ENCODE data around the gene FAR2. TPM values are rescaled to one million over a fixed set of nuclear protein-coding genes. Genes with fewer than 3 reads are reported as not detected.

FAR2 gene
- total RNA-seq, 4 donors from 2014 or later = 0.38 to 8.2 (median 2.6) TPM

DNA sequence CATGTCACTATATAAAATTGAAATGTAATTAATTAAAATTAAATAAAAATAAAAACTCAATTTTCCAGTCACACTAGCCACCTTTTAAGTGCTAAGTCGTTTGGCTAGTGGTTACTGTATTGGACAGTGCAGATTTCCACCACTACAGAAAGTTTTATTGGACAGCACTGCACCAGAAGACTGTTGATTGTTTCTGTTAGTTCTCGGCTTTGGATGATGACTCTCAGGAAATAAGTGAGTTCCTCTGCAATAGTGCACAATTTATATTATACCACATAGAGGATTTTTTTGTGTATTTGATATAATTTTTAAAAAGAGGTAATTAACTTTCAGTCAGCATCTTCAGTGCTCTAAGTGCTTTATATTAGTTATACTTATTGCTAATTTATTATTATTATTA, 52.7 kb downstream of the FAR2 start:
- Histone ChIP-seq H3K9me3 (no peaks in the 10 kb centered on the region), H3K36me3 (no peaks in the 10 kb centered on the region), H3K4me3 (no peak overlapping the region), H3K4me1 (no peaks in the 10 kb centered on the region), H3K27me3 (no peaks in the 10 kb centered on the region), H3K27ac (no peak overlapping the region)
- WGBS, 2 donors = 55 to 72% methylated on average over 2 of the region's 2 CpGs
- no peak for TF ChIP-seq POLR2A (IDR thresholded peaks at IDR 0.05)
- TF ChIP-seq, protein P1, sequence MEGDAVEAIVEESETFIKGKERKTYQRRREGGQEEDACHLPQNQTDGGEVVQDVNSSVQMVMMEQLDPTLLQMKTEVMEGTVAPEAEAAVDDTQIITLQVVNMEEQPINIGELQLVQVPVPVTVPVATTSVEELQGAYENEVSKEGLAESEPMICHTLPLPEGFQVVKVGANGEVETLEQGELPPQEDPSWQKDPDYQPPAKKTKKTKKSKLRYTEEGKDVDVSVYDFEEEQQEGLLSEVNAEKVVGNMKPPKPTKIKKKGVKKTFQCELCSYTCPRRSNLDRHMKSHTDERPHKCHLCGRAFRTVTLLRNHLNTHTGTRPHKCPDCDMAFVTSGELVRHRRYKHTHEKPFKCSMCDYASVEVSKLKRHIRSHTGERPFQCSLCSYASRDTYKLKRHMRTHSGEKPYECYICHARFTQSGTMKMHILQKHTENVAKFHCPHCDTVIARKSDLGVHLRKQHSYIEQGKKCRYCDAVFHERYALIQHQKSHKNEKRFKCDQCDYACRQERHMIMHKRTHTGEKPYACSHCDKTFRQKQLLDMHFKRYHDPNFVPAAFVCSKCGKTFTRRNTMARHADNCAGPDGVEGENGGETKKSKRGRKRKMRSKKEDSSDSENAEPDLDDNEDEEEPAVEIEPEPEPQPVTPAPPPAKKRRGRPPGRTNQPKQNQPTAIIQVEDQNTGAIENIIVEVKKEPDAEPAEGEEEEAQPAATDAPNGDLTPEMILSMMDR (IDR thresholded peaks at IDR 0.05) = no peak
- intact Hi-C loops (cut with DNase I) = no loop called here
- DNase-seq = no peak

DNA sequence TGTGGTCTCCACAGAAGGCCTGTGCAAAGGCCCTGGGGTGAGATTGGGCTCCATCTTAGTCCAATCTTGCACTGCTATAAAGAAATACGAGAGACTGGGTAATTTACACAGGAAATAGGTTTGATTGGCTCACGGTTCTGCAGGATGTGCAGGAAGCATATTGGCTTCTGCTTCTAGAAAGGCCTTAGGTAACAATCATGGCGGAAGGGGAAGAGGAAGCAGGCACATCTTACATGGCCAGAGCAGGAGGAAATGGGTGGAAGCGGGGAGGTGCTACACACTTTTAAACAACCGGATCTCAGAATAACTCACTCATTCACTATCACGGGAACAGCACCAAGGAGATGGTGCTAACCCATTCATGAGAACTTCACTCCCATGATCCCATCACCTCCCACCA, 55.4 kb downstream of the FAR2 start:
- no peak for DNase-seq
- Histone ChIP-seq H3K27me3 (no peaks in the 10 kb centered on the region), H3K4me3 (no peak overlapping the region), H3K27ac (no peak overlapping the region), H3K4me1 (no peaks in the 10 kb centered on the region), H3K36me3 (no peaks in the 10 kb centered on the region), H3K9me3 (no peaks in the 10 kb centered on the region)
- TF ChIP-seq, protein P1 (IDR thresholded peaks at IDR 0.05) = no peak
- intact Hi-C loops (cut with DNase I) = no loop called here
- 75 to 79% methylated on average over 6 of the region's 6 CpGs for WGBS, 2 donors

DNA sequence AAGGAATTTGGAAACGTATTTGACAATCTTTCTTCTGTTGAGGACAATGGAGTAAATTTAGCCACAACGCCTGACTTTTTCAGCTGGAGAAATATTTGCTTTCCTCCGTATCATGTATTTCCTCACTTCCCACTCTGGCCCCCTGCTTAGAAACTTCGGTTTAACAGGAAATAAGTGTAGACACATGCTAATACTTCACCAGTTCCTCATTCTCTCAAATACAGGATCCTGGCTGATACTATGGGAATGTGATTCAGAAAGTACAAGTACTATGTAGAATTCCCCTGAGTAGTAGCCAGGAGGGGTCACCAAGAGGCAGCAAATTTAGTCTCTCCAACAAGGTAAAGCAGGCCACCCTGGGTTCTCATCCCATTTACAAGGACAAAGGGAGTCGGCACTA, 58.0 kb downstream of the FAR2 start:
- WGBS, 2 donors = 44 to 63% methylated on average over 5 of the region's 5 CpGs
- Histone ChIP-seq H3K27me3 (no peaks in the 10 kb centered on the region), H3K36me3 (no peaks in the 10 kb centered on the region), H3K4me1 (no peaks in the 10 kb centered on the region), H3K4me3 (no peak overlapping the region), H3K27ac (no peak overlapping the region), H3K9me3 (no peaks in the 10 kb centered on the region)
- no peak for DNase-seq
- no peak for TF ChIP-seq POLR2A (IDR thresholded peaks at IDR 0.05)
- TF ChIP-seq, protein P1 (IDR thresholded peaks at IDR 0.05) = no peak
- intact Hi-C loops (cut with DNase I) = no loop called here

DNA sequence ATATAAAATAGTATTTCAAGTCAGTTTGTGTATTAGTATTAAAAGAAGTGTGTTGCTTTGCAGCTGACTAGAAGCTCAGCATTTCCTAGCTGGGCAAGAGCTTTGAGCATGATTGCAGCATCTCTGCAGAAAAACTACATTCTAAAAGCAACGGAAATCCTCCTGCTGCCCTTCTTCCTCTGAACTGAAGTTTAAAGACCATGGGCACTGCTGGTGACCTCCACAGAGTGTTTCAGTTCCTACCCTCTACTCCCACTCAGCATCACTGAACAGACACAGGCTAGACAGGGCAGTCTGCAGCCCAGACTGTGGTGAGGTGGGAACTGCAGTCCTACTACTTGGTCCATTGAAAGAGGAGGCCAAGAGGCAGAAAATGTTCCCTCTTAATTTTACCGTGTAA, 59.0 kb downstream of the FAR2 start:
- TF ChIP-seq POLR2A (IDR thresholded peaks at IDR 0.05) = no peak
- TF ChIP-seq, protein P1 (IDR thresholded peaks at IDR 0.05) = no peak
- no peaks in the 10 kb centered on the region for H3K9me3 ChIP-seq
- intact Hi-C loops (cut with DNase I) = no loop called here
- no peak overlapping the region for H3K4me3 ChIP-seq
- no peak for DNase-seq
- H3K27me3 ChIP-seq = no peaks in the 10 kb centered on the region
- H3K27ac ChIP-seq = no peak overlapping the region
- no peaks in the 10 kb centered on the region for H3K36me3 ChIP-seq
- 52 to 74% methylated on average over 2 of the region's 2 CpGs for WGBS, 2 donors
- no peaks in the 10 kb centered on the region for H3K4me1 ChIP-seq

DNA sequence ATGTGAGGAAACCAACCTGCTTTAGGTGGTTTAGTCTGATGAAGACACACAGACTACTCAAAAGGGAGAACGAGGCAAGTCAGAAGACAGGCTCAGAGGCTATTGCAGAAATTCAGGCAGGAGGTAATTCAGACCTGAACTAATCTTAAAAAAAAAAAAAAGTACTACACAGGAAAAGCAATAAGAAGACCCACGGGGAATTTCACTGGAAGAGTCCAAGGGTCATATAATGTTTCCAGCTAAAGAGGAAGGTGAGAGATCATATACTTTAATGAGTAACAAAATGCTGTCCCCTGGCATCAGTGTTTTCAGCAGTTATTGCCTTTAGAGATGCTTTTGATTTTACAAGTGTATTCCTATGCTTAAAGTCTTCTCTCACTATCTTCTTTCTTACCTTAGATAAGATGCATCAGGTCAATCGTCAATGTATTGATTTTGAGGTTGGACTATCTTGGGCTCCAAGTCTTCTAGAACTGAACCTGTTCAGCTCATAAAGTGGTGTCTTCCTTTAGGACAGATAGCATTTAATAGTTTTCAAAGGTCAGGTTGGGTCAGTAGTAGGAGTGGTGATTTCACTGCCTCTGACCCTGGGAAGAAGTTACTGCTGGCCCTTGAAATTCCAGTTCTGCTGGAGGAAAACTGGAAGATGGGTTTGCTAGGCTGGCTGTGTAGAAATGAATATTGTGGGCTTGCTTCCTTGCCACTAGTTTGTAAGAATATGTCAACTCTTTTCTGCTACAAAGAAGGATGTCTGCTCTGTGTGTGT, 60.0 kb downstream of the FAR2 start:
- H3K4me1 ChIP-seq = no peaks in the 10 kb centered on the region
- TF ChIP-seq, protein P1 (IDR thresholded peaks at IDR 0.05) = no peak
- TF ChIP-seq POLR2A (IDR thresholded peaks at IDR 0.05) = no peak
- intact Hi-C loops (cut with DNase I) = no loop called here
- DNase-seq = no peak
- H3K27me3 ChIP-seq = no peaks in the 10 kb centered on the region
- no peak overlapping the region for H3K4me3 ChIP-seq
- no peak overlapping the region for H3K27ac ChIP-seq
- WGBS, 2 donors = 77 to 79% methylated on average over 3 of the region's 3 CpGs
- H3K36me3 ChIP-seq = no peaks in the 10 kb centered on the region
- H3K9me3 ChIP-seq = no peaks in the 10 kb centered on the region
